Measurements from ENCODE around the gene GGT6. TPM values are rescaled to one million over a fixed set of nuclear protein-coding genes. Genes with fewer than 3 reads are reported as not detected.

GGT6 gene
- polyA plus RNA-seq, 4 donors: 6.1 to 11.3 (median 8.2) TPM

DNA sequence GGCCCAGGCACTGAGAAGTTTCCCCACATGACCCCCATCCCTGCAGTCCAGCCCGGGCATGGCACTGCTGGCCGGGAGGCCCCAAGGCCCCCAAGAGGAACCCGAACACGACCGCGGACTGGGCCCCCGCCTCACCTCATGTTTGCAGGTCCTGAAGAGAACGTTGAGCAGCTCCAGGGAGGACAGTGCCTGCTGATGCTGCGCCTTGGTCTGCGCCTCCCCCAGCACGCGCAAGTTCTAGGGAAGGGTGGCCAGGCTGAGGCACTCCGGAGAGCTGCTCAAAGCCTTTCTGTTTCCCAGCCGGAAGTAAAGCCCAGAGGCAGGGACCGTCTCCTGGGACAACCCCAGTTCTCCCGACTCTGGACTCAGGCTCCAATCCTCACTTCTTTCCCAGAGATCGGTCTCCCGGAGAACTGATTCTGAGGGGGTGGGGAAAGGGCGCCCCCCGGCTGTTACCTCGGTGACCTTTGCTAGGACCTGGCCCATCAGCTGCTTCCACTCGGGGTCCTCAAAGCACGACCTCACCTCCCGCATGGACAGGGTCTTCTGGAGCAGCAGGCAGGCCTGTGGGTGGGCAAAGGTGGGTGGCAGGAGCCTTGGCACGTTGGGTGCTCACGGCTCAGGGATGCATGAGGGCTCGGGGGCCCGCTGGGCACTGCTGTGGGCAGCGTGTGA is 18.9 kb downstream of the GGT6 start:
- no peak for DNase-seq (ENCODE audit: low read depth in 4 of 4, low spot score in 3 of 4)

GRCh38 chr17:4540687-4541327 is 19.6 kb downstream of the GGT6 start:
- no peak for DNase-seq (ENCODE audit: low read depth in 4 of 4, low spot score in 3 of 4)

GRCh38 chr17:4540224-4540651 is 20.1 kb downstream of the GGT6 start:
- DNase-seq (ENCODE audit: low read depth in 4 of 4, low spot score in 3 of 4): no peak

DNA sequence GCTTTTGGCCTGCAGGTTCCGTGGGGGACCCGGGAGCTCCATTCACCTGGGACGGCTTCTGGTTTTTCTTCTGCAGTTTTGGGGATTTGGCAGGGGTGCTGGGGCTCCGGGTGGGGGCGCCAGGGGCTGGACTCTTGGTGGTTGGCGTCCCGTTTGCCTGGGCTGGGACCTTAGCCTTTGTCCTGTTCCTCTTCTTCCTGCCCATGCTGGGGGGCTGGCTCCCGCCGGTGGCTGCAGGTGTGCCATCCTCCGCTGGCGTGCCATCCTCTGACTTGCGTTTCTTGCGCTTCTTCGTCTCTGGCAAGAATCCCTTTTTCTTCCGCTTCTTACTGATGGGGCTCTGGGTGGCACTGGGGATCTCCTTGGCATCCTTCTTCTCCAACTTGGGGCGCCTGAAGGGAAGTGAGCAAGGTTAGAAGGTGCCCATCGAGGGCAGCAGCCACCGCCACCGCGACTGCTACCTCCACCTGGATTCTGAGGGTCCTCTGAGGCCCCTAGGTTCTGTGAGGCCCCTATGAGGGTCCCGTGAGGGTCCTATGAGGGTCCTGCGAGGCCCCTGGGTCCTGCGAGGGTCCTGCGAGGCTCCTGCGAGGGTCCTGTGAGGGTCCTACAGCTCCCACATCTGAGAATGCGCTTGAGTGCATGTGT is 20.7 kb downstream of the GGT6 start:
- DNase-seq (ENCODE audit: low read depth in 4 of 4, low spot score in 3 of 4): no peak

GRCh38 chr17:4539025-4539424 is 21.4 kb downstream of the GGT6 start:
- DNase-seq (ENCODE audit: low read depth in 4 of 4, low spot score in 3 of 4): no peak

DNA sequence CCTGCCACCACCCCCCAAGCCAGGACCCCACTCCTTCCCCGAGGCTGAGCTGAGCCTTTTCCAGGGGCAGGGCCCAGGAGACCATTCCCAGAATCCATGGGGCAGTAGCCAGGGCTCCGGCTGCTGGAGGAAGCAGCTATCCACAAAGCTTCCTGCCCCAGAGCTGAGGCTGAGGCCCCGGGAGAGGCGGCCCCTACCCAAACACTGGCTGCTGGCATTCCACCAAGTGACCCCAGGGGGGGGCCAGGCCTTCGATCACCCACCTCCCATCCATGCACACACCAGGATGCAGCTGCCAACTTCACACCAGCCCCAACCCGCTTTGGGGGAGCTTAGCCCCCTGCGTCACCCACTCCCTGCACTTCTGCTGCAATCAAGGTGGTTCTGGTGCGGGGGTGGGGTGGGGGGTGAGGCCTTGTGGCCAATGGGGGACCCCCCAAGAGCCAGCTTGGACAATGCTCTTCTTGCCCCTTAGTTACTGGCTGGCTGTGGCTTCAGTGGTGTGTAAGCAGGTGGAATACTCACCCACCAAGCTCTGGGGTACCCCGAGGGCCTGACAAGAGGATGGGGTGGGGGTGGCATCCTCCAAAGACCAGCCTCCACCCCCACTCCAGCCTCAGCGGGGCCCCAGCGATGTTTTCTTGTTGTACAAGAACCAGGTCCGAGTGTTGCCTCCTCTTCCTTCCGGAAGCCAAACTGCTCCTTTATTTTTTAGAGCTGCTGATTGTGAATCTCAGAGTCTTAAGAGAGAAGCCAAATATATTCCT is 22.0 kb downstream of the GGT6 start:
- no peak for DNase-seq (ENCODE audit: low read depth in 4 of 4, low spot score in 3 of 4)

- DNase-seq (ENCODE audit: low read depth in 4 of 4, low spot score in 3 of 4): no peak
Observed at GRCh38 chr17:4537451-4538235, 22.7 kb downstream of the GGT6 start.

GRCh38 chr17:4536742-4537411 is 23.5 kb downstream of the GGT6 start:
- DNase-seq (ENCODE audit: low read depth in 4 of 4, low spot score in 3 of 4): no peak

GRCh38 chr17:4536259-4536741 is 24.1 kb downstream of the GGT6 start:
- no peak for DNase-seq (ENCODE audit: low read depth in 4 of 4, low spot score in 3 of 4)

GRCh38 chr17:4535667-4536258 is 24.6 kb downstream of the GGT6 start:
- DNase-seq (ENCODE audit: low read depth in 4 of 4, low spot score in 3 of 4): no peak

- no peak for DNase-seq (ENCODE audit: low read depth in 4 of 4, low spot score in 3 of 4)
Observed at GRCh38 chr17:4534928-4535666, 25.3 kb downstream of the GGT6 start.

DNA sequence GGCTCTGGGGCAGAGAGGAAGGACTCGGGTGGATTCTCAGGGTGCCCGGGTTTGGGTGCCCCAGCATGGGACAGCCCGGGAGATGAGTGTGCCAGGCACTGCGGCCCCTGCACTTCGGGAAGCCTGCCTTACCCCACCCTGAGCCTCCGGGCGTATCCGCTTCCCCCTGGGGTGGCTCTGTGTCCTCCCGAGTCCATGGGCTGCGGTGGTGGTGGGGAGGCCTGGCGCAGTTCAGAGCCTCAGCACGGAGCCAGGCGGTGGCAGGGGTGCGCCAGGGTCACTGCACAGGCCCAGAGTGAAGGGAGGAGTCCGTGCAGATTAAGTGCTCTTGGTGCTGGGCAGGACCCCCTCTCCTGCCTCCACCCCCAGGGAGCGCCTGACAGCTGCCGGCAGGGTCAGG is 25.9 kb downstream of the GGT6 start:
- DNase-seq (ENCODE audit: low read depth in 4 of 4, low spot score in 3 of 4): no peak

- DNase-seq (ENCODE audit: low read depth in 4 of 4, low spot score in 3 of 4): no peak
Observed at GRCh38 chr17:4533523-4534504, 26.6 kb downstream of the GGT6 start.

- no peak for DNase-seq (ENCODE audit: low read depth in 4 of 4, low spot score in 3 of 4)
Observed at GRCh38 chr17:4532860-4533522, 27.4 kb downstream of the GGT6 start.

- no peak for DNase-seq (ENCODE audit: low read depth in 4 of 4, low spot score in 3 of 4)
Observed at GRCh38 chr17:4531988-4532736, 28.2 kb downstream of the GGT6 start.

All from right renal pelvis (tissue), 4 donors.